ENCODE measurements around the gene WDR83.

Gene WDR83

DNA sequence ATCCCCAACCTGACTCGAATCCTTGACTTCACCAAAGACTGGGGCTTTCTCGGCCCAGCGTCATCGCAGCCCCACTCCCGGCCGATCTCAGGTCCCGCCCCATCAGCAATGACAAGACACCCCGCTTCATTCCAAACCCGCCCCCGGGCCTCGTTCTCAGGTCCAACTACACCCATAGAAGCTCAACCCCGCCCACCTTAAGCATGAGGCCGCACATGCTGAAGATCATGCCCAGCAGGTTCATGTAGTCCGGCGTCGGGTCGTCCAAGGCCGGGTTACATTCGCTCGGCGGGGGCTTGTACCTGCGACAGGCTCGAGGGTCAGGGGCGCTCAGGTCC is 2.3 kb downstream of the WDR83 start:
- TF ChIP-seq GATA2 (IDR thresholded peaks at IDR 0.05; ENCODE audit: low read depth, low read length), result no peak
- TF ChIP-seq GATA3 (IDR thresholded peaks at IDR 0.05; ENCODE audit: low read depth, low read length), result no peak

DNA sequence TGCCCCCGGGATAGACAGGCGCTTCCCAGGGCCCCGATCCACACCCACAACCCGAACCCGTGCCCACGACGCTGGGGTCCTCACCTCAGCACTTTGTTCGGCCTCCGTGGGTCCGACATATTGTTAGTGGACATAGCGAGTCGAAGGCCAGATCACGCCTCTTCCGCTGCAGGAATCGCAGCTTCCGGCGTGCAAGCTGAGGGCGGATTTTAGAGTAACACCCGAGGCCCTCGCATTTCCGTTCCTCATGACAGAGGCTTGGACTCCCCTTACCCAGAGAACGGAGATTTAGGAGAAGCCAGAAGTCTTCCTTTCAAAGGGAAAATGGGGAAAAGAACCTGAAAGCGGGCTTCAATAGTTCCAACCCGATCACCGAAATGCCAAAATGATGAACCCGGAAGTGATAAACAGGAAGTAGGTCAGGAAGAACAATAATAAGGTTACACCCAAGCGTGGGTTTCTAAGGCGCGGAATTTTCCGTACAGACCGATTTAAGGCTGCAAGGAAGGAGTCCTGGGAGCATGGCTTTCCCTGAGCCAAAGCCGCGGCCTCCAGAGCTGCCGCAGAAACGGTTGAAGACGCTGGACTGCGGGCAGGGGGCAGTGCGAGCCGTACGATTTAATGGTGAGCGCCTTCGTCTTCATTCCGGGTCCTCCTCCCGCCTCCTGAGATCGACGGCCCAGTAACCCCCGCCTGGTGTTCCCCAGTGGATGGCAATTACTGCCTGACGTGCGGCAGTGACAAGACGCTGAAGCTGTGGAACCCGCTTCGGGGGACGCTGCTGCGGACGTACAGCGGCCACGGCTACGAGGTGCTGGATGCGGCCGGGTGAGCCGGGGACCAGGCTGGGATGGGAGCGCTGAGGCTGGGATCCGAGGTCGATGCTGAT is 2.9 kb downstream of the WDR83 start:
- TF ChIP-seq GATA3 (IDR thresholded peaks at IDR 0.05; ENCODE audit: low read depth, low read length) (no peak), GATA2 (IDR thresholded peaks at IDR 0.05; ENCODE audit: low read depth, low read length) (no peak)

GRCh38 chr19:12670159-12670928 is 3.7 kb downstream of the WDR83 start:
- TF ChIP-seq GATA3 (IDR thresholded peaks at IDR 0.05; ENCODE audit: low read depth, low read length) (no peak), GATA2 (IDR thresholded peaks at IDR 0.05; ENCODE audit: low read depth, low read length) (no peak)

DNA sequence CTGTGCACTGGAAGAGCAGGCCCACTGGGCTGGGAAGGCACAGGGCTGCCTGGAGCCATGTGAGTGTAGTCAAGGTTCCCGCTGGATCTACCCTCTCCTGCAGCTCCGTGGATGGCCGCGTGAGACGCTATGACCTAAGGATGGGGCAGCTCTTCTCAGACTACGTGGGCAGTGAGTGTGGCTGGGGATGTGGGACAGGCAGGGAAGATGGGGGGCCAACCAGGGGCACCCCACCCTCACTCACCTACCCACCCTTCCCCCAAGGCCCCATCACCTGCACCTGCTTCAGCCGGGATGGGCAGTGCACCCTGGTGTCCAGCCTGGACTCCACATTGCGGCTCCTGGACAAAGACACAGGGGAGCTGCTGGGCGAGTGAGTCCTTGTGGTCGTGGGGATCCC is 6.1 kb downstream of the WDR83 start:
- TF ChIP-seq GATA3 (IDR thresholded peaks at IDR 0.05; ENCODE audit: low read depth, low read length), result no peak
- no peak for TF ChIP-seq GATA2 (IDR thresholded peaks at IDR 0.05; ENCODE audit: low read depth, low read length)

GRCh38 chr19:12675399-12675798 is 8.8 kb downstream of the WDR83 start:
- TF ChIP-seq GATA2 (IDR thresholded peaks at IDR 0.05; ENCODE audit: low read depth, low read length) (no peak), GATA3 (IDR thresholded peaks at IDR 0.05; ENCODE audit: low read depth, low read length) (no peak)

GRCh38 chr19:12675940-12676339 is 9.3 kb downstream of the WDR83 start:
- TF ChIP-seq GATA2 (IDR thresholded peaks at IDR 0.05; ENCODE audit: low read depth, low read length) (no peak), GATA3 (IDR thresholded peaks at IDR 0.05; ENCODE audit: low read depth, low read length) (no peak)

DNA sequence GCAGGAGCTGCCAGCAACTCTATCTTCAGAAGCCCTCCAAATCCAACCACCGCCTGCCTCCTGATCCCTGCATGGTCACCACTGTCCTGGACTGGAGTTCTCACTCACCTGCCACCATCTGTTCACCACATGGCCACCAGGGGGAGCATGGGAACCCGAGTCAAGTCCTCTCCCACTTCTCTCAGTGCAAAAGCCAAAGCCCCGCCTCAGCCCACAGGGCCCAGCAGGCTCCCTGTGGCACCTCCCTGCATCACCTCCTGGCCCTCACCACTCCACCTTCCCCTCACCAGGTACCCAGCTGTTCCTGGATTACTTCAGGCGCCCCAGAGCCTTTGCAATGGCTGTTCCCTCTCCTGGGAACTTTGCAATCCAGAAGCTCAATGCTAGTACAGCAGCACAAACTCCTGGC is 9.8 kb downstream of the WDR83 start:
- TF ChIP-seq GATA2 (IDR thresholded peaks at IDR 0.05; ENCODE audit: low read depth, low read length) (no peak), GATA3 (IDR thresholded peaks at IDR 0.05; ENCODE audit: low read depth, low read length) (no peak)

DNA sequence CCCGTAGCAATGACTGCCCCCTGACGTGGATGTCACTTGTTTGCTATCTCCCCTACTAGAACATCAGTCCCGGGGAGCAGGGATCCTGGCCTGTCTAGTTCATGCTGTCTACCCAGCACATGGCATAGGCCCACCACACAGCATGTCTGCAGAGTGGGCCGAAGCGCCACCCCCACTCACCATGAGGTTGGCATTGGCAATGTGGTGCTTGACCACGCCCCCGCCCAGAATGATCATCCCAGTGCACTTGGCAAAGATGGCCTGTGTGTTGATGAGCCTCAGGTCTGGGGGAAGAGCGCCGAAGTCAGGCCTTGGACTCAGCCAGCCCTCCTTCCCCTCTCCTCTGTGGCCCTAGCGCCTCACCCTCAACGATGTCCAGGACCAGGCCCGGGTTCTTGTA is 10.3 kb downstream of the WDR83 start:
- TF ChIP-seq GATA2 (IDR thresholded peaks at IDR 0.05; ENCODE audit: low read depth, low read length) (no peak), GATA3 (IDR thresholded peaks at IDR 0.05; ENCODE audit: low read depth, low read length) (no peak)

DNA sequence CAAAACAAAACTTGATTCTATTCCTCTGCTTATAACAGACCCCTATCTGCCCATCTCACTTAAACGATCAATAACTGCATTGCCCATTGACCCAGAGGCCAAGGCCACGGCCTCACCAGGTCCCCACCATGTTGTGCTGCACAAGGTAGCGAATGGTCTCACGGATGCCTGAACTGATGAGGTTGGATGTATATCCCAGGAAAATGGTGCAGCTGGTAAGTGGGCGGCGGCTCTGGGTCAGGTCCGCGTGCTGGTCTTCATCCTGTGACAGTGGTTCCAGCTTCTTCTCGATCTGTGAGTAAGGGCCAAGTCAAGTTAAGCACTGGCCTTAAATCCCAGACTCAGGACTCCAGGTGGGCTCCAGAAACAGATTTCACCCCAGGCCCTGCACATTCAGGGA is 13.4 kb downstream of the WDR83 start:
- TF ChIP-seq GATA3 (IDR thresholded peaks at IDR 0.05; ENCODE audit: low read depth, low read length) (no peak), GATA2 (IDR thresholded peaks at IDR 0.05; ENCODE audit: low read depth, low read length) (no peak)

GRCh38 chr19:12681074-12681987 is 14.7 kb downstream of the WDR83 start, which contains the start of gene DHPS:
Gene DHPS (minus strand): TSS chr19:12681880. CDS start chr19:12681766, 114 bp downstream.
- TF ChIP-seq GATA2 (IDR thresholded peaks at IDR 0.05; ENCODE audit: low read depth, low read length) (no peak), GATA3 (IDR thresholded peaks at IDR 0.05; ENCODE audit: low read depth, low read length) (no peak)

DNA sequence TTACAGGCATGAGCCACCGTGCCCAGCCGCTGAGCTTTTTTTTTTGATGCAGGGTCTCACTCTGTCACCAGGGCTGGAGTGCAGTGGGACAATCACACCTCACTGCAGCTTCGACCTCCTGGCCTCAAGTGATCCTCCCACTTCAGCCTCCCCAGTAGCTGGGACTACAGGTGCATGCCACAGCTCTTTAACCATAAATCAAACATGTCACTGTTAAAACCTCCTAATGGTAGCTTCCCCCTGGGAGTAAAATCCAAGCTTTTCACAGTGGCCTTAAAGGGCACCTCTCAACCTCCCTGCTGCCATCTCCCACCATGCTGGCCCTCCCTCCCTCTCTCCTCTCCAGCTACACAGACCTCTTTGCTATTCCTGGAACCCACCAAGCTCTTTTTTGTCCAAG is 19.2 kb downstream of the WDR83 start:
- TF ChIP-seq GATA3 (IDR thresholded peaks at IDR 0.05; ENCODE audit: low read depth, low read length), result no peak
- TF ChIP-seq GATA2 (IDR thresholded peaks at IDR 0.05; ENCODE audit: low read depth, low read length), result no peak

- TF ChIP-seq GATA2 (IDR thresholded peaks at IDR 0.05; ENCODE audit: low read depth, low read length) (no peak), GATA3 (IDR thresholded peaks at IDR 0.05; ENCODE audit: low read depth, low read length) (no peak)
Measured at GRCh38 chr19:12687496-12688196, 21.0 kb downstream of the WDR83 start, which contains the start of gene GNG14. Gene GNG14 (plus strand): TSS chr19:12687998. CDS start chr19:12688049, 51 bp downstream.

- TF ChIP-seq GATA3 (IDR thresholded peaks at IDR 0.05; ENCODE audit: low read depth, low read length), result no peak
- no peak for TF ChIP-seq GATA2 (IDR thresholded peaks at IDR 0.05; ENCODE audit: low read depth, low read length)
Measured at GRCh38 chr19:12689012-12689411, 22.4 kb downstream of the WDR83 start.

All from SH-SY5Y (cell line).